Cardiac fibroblast (primary cell): ENCODE results near the gene RALB.

ENCODE experiments used
- DNase-seq, 2 donors: peaks; one replicate each; pipeline versions ENCODE4 v3.0.0 to v3.0.0-alpha.2; 2010; ENCODE audit warnings: low read depth in 2 of 2
- H3K4me3 ChIP-seq, 2 donors: replicated peaks in 1 of 2; 1 replicate in 1 of 2; 2 replicates in 1 of 2; pipeline ENCODE4 v1.5.1; 2011; ENCODE audit warnings: low read depth in 2 of 2, low read length in 2 of 2, mild to moderate bottlenecking in 2 of 2, moderate library complexity in 1 of 2
- CTCF ChIP-seq: IDR thresholded peaks from one replicate; pipeline ENCODE4 v1.5.1; 2011; ENCODE audit warnings: low read depth, mild to moderate bottlenecking, low read length, inconsistent platforms

RALB gene

GRCh38 chr2:120314690-120315366 is 62.2 kb downstream of the RALB start:
- DNase-seq: no peak
- no peak for TF ChIP-seq CTCF
- H3K4me3 ChIP-seq: no peak overlapping the region

- no peak for DNase-seq
- no peak for TF ChIP-seq CTCF
- H3K4me3 ChIP-seq: no peak overlapping the region
These were observed 62.8 kb downstream of the RALB start for GRCh38 chr2:120315367-120316033.

GRCh38 chr2:120316071-120316470 is 63.4 kb downstream of the RALB start:
- no peak for DNase-seq
- no peak overlapping the region for H3K4me3 ChIP-seq
- no peak for TF ChIP-seq CTCF

GRCh38 chr2:120316528-120317179 is 64.0 kb downstream of the RALB start:
- no peak for DNase-seq
- no peak for TF ChIP-seq CTCF
- no peak overlapping the region for H3K4me3 ChIP-seq

GRCh38 chr2:120317180-120317533 is 64.5 kb downstream of the RALB start:
- no peak for DNase-seq
- TF ChIP-seq CTCF: no peak

GRCh38 chr2:120317916-120318315 is 65.3 kb downstream of the RALB start:
- DNase-seq: no peak
- TF ChIP-seq CTCF: no peak
- no peak overlapping the region for H3K4me3 ChIP-seq

More at GRCh38 chr2:120317180-120317533, 64.5 kb downstream of the RALB start:
- H3K4me3 ChIP-seq: no peak overlapping the region
